Stimulated activated CD4-positive, alpha-beta T cell treated with anti-CD3 and anti-CD28 coated beads, Interleukin-1b, Interleukin-23, amount 100 ng/mL, for 48 hours (primary cell): ENCODE measurements around the gene TNFSF10.
"Not testable (repeated sequence)": the region's sequence is repeated elsewhere in the genome, so short reads cannot be mapped to it uniquely, and the experiment has no call there.

ENCODE experiments used
- DNase-seq: peaks from one replicate; pipeline ENCODE4 v3.0.0-alpha.2; 2020

Gene TNFSF10

GRCh38 chr3:172543884-172544283 is 20.7 kb upstream of the TNFSF10 start:
- no peak for DNase-seq

GRCh38 chr3:172543419-172543818 is 20.2 kb upstream of the TNFSF10 start:
- DNase-seq = no peak

GRCh38 chr3:172542999-172543398 is 19.8 kb upstream of the TNFSF10 start:
- DNase-seq = no peak

GRCh38 chr3:172541945-172542488 is 18.8 kb upstream of the TNFSF10 start:
- DNase-seq = no peak

- no peak for DNase-seq
These were observed 16.8 kb upstream of the TNFSF10 start for GRCh38 chr3:172540049-172540448.

- DNase-seq = no peak
These were observed 16.0 kb upstream of the TNFSF10 start for GRCh38 chr3:172539273-172539672.

- no peak for DNase-seq
These were observed 15.3 kb upstream of the TNFSF10 start for GRCh38 chr3:172538368-172539151.

- DNase-seq = no peak
These were observed 14.4 kb upstream of the TNFSF10 start for GRCh38 chr3:172537507-172538158.

GRCh38 chr3:172536993-172537419 is 13.8 kb upstream of the TNFSF10 start:
- no peak for DNase-seq

GRCh38 chr3:172536505-172536904 is 13.3 kb upstream of the TNFSF10 start:
- DNase-seq = no peak

- no peak for DNase-seq
These were observed 7.3 kb upstream of the TNFSF10 start for GRCh38 chr3:172530566-172530965.

GRCh38 chr3:172530101-172530561 is 6.9 kb upstream of the TNFSF10 start:
- peak; percentile 55 for DNase-seq

GRCh38 chr3:172528677-172529076 is 5.4 kb upstream of the TNFSF10 start:
- DNase-seq = no peak

- no peak for DNase-seq
These were observed 4.1 kb upstream of the TNFSF10 start for GRCh38 chr3:172527306-172527705.

- DNase-seq = no peak
These were observed 1.9 kb upstream of the TNFSF10 start for GRCh38 chr3:172525116-172525613.

GRCh38 chr3:172524611-172525010 is 1.4 kb upstream of the TNFSF10 start:
- DNase-seq = no peak

- DNase-seq = not testable (repeated sequence)
These were observed 1.1 kb downstream of the TNFSF10 start for GRCh38 chr3:172521837-172522726.

- peak; percentile 51 for DNase-seq
These were observed 2.9 kb downstream of the TNFSF10 start for GRCh38 chr3:172520301-172520831.

GRCh38 chr3:172519740-172520139 is 3.5 kb downstream of the TNFSF10 start:
- DNase-seq = no peak

GRCh38 chr3:172518929-172519640 is 4.1 kb downstream of the TNFSF10 start:
- no peak for DNase-seq

- DNase-seq = peak; percentile 72
These were observed 5.3 kb downstream of the TNFSF10 start for GRCh38 chr3:172517859-172518466.
